A204.1 (cell line): ENCODE results near the gene FARP1.
"Not testable (repeated sequence)": the region's sequence is repeated elsewhere in the genome, so short reads cannot be mapped to it uniquely, and the experiment has no call there.

Experiments
- FAIRE-seq: peaks from 2 replicates; lab custom pipeline; 2012; peaks lifted over from hg19 to GRCh38; lab: Jason Lieb, UNC

FARP1 gene

DNA sequence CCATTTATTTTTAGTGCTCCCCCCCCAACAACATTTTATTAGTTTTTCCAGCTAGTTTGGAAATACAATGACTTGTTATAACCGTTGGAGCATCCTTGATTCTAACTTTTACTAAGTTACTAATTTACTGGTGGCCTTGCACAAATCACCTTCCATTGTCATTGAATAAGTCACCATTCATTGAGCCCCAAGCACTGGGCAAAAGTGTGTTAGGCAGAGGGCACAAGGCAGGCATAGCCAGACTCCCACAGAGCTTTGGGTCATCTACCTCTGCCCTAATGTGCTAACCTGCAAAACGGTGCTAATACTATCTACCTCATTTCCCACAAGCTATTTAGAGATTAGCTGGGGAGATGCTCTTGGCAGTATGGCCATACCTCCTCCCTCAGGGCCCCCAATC is 120.9 kb downstream of the FARP1 start:
- no peak for FAIRE-seq

DNA sequence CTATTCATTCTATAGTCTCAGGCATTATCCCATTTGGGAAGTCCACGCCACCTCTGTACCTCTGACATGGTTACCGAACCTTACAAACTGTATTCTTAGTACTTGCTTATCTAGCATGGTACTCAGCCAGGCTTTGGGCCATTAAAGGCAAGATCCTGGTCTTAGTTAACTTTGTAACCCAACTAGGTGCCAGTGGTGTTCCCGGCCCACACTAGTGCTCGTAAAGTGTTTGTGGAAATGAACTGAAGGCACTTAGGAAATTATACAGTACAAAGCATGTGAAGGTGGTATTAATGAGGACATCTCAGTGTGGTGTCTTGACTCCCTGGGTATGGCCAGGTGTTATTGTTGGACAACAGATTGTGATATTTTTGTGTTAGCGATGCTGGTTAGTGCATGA is 122.0 kb downstream of the FARP1 start:
- FAIRE-seq = no peak

DNA sequence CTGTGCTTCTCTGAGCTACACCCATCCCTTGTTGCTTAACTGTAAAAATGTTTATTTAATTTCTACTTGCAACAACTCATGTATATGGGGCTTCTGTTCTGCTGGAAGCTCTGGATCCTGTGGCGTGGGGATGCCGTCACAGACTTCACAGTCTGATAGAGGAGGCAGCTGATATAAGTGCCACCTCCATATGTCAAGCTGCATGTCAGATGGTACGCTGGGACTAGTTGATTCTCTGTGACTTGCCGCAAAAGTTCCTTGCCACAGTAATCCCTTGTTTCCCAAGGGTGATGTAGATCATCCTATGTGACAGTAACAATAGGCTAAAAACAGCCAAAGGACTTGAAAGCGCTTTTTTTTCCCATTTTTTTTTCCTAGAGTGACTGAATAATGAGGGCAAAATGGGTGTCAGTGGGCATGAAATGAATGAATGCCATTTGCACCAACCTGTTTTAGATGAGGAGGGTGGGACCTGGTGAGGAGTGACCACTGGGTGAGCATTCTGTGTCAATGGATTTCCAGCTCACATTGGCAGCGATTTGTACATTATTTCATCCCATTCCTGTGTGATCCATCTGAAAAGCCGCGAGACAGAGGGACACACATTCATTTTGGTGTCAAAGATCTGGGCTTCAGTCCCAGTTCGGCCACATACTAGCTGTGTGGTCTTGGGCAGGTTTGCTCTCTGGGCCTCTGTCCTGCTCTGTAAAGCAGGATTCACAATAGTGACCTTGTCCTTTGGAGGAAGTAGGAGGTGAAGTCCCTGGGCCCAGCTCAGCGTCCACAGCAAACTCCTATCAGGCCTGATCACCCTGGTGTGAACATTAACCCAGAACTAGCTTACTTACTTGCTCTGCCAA is 123.0 kb downstream of the FARP1 start:
- FAIRE-seq = no peak

DNA sequence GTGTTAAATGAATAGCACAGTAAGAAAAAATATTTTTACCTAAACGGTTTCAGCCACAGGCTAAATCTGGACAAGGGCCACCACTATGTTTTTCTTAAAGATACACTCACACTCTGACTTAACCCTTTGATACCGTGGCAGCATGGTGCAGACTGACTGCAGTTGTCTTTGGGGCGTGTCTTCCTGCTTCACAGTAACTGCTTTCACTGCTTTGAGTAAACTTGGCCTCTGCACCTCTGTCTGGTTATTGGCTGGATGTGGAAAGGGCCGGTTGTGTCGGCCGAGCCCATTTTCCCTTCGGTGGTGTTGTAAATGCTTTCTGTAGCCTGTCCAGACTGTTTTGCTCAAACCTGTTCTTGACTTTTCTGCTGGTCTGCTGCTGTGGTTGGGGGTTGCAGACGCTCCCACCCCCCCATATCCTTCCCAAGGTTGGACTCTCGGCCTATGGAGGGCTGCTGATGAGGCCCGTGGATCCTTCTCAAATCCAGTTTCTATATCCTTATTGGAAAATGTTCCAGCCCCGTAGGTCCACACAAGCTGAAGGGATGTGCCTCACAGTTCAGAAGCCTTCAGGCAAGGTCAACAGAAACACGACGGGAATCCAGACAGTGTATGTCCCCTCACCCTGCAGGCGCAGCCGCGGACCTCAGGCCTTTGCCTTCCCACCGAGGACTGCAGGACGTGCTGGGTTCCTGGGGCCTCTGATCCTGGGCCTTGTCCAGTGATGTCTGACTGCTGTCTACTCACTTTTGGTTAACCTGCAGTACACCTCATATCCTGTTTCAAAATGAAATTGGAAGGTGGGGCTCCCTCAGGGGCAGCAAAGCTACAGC is 124.4 kb downstream of the FARP1 start:
- FAIRE-seq = no peak

GRCh38 chr13:98269386-98269785 is 126.5 kb downstream of the FARP1 start:
- no peak for FAIRE-seq

DNA sequence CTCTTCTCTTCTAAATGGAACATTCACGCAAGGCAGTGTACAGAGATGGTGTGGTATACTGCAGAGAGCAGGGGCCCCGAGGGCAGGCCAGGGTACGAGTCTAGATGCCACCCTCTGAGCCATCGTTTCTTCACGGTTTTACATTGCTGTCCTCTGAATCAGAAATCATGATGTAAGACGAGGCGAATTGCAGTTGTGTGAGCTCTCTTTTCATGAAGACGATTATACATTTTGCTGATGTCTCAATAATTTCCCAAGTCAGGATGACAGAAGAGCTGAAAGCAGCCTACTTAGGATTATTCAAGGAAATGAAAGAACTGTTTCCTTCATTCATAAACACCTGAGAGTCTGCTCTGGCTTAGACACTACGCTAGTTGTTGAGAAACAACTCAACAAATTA is 127.9 kb downstream of the FARP1 start:
- no peak for FAIRE-seq

- FAIRE-seq = not testable (repeated sequence)
These were observed 128.8 kb downstream of the FARP1 start for GRCh38 chr13:98271646-98272045.

DNA sequence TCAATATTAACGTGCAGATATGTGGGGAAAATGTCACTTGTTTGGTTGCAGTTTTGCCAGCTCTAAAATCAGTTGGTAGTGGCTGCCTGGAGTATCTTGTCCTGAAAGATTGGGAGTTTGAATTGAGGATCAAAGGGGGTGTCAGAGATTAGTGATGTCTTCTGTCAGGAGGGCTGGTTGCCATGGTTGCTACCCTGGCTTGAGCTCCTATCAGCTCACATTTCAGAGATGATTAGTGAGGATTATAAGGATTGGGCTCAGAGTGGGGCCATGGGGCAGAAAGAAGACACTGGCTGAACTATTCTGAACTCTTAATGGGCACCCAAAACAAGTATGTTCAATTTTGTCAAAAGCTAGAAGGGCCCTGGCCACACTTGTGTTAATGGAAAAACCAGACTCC is 129.7 kb downstream of the FARP1 start:
- no peak for FAIRE-seq

DNA sequence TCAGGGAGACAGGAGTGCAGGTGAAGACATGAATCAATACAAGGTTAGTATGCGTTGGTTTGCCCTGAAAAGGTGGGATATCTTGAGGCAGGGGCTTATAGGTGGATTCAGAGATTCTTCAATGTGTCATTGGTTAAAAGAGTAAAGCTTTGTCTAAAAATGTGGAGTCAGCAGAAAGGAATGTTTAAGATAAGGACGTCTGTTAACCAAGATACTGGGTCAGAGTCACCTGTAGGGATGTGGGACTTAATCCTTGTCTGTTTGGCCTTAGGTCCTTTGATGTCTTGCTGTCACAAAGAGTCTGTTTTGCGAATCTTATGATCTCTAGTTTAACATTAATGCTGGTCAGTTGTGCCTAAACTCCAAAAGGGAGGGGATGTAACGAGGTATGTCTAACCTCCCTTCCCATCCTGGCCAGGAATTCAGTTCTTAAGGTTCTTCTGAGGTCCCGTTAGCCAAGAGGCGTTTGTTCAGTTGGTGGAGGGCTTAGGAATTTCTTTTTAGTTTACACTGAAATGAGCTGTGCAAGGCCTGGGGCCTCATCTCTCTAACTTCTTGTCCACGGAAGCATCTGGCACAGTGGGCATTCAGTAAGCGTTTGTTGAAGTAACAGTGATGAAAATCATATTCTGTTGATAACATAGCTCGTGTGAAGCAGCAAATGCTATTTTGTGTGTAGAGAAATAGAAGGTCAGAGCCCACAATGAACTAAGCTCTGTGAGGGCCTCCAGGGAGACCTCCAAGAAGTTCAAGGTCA is 130.4 kb downstream of the FARP1 start:
- no peak for FAIRE-seq

DNA sequence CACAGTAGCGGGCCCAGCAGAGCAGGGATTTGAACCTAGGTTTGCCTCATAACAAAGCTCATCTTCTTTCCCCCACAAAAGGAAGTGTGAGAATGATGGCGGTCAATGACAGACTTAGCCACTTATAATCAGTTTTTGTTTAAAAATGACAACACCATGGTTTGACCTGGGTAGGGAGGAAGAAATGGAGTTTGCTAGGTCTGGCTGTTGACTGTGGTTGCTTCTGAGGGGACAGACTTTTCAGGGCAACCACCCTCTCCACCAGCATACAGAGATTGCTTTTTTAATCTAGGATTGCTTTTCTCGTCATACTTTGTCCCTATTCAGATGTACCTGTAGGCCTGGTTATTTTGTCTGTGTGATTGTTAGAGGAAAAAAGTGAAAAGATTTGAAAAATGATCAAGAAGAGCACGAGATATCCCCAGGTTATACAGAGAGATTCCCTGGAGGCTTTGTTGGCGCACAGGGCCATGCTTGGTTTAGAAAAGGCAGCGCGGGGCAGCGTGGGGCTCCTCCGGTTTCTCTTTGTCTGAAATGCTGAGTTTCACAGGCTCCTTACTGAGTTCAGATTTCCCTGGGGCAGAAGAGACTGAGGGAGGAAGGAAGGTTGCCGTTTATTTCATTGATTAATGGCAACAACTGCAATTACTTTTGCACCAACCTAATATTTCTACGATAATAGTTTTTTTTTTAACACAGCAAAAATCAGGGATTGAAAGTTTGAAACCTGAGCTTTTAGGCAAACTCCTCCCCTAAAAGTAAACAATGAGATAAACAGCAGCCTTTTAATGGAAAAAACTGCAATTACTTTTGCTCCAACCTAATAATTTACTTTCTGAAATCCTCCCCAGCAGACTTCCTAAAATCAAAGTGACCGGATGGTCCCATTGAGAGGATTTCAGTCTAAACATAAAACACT is 131.2 kb downstream of the FARP1 start:
- FAIRE-seq = no peak

GRCh38 chr13:98274921-98275487 is 132.1 kb downstream of the FARP1 start:
- no peak for FAIRE-seq

GRCh38 chr13:98275681-98276171 is 132.8 kb downstream of the FARP1 start:
- no peak for FAIRE-seq

GRCh38 chr13:98276486-98276885 is 133.6 kb downstream of the FARP1 start:
- FAIRE-seq = no peak

DNA sequence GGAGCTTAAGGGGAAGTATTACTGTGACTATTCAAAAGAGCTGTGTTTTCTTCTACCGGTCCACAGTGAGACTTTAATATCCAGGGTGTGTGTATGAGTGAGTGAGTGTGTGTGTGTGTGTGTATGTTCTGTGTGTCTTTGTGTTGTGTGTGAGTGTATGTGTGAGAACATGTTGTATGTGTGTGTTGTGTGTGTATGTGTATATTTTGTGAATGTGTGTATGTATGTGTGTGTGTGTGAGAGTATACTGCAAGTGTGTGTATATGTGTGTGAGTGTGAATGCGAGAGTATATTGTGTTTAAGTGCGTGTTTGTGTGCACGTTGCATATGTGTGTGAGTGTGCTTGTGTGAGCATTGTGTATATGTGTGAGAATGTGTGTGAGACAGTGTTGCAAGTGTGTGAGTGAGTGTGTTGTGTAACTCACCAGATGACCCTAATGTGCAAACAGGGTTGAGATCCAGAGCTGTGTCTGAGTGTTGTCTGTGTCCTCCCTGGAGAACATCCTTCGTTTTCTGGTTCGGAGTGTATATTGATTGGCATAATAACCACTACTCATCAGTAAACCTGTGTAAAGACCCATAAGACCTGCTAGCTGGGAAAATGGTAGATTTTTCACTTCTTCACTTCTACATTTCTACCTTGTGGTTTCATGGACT is 135.3 kb downstream of the FARP1 start:
- no peak for FAIRE-seq

DNA sequence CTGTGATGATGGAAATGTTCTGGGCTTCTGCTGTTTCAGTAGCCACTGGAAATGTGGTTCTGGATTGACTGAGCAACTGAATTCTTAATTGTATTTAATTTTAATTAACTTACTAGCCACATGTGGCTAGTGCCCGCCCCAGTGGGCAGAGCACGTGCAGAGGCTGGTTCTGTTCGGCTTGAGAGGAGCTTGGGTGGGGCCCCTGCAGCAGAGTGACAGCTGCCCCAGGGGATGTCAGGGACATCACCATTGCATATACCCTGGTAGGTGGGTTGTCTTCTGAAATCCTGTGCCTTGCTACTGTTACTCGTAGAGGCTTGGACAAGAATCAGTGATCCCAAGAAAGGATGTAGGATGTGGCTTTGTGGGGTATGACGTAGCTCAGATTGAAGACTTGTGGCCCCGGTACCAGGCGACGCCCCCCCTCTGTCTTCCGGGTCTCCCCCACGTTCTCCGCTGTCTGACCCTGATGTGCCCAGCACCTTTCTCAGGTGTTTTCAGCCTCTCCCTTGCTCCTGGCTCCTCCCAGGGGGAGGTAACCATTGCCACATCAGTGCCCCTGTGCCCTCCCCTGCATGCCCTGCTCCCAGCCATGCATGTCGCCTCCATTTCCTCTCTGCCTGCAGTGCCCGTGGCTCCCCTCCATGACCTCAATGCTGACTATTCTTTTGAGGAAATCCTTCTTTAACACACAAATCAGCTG is 136.7 kb downstream of the FARP1 start:
- FAIRE-seq = no peak

DNA sequence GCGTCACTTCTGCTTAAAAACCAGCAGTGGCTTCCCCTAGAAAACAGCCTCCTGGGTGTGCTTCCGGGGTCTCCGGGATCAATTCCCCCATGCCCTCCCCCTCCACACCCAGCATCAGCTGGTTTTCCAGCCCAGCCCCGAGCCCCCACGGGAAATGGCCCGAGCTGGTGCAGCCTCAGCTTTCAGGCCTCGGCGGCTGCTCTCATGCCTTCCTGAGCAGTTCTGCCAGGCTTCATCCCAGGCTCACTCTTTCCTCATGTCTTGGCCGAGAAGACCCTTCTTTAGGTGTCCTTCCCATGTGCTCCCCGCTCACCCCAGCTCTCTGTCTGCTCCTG is 137.2 kb downstream of the FARP1 start:
- FAIRE-seq = no peak

- FAIRE-seq = no peak
These were observed 141.8 kb downstream of the FARP1 start for GRCh38 chr13:98284679-98285078.

- no peak for FAIRE-seq
These were observed 142.4 kb downstream of the FARP1 start for GRCh38 chr13:98285317-98285716.

- no peak for FAIRE-seq
These were observed 143.1 kb downstream of the FARP1 start for GRCh38 chr13:98285852-98286594.
